HG03175 (cell line): ENCODE results near the gene C5orf15.

ENCODE experiments used
- ATAC-seq: cut with Tn5 transposase; IDR thresholded peaks from one replicate; pipeline ENCODE4 v1.9.1; 2021; ENCODE audit warnings: mild to moderate bottlenecking, moderate library complexity; ENCODE audit not compliant: unreplicated experiment

Gene C5orf15

DNA sequence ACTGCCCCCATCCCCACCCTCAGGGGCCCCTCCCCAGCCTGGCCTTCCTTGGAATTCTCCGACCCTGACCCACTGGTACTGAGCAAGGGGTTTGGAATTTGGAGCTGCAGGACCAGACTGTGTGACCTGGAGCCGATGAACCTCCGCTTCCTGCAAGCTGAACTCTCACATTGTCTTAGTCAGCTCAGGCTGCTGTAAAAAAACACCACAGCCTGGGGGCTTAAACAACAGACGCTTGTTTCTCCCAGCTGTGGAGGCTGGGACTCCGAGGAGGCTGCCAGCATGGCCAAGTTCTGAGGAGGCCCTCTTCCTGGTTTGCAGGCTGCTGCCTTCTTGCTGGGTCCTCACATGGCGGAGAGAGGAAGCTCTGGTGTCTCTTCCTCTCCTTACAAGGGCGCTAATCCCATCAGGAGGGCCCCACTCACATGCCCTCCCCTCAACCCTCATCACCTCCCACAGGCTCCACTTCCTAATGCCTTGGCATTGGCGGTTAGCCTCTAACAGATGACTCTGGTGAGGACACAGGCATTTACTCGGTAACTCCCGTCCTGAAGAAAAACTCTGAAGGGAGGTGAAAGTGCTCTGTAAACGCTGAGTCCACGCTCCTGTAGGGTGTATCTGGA lies 42.4 kb downstream of the C5orf15 start:
- ATAC-seq: no peak

DNA sequence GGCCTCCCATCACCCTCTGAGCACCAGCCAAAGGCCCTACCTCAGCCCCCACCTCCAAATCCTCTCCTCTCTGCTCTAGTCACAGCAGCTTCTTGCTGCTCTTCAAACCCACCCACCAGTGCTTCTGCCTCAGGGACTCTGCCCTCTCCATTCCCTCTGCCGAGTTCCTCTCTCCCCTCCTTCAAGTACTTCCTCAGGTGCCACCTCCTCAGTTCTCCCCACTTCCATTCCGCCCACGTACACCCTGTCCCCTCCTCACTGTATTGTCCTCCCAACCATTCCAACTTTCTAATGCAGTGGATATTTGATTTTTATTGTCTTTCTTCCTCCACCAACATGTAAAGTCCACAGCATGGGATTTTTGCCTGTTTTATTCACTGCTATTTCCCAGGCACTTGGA lies 43.2 kb downstream of the C5orf15 start:
- ATAC-seq: no peak

DNA sequence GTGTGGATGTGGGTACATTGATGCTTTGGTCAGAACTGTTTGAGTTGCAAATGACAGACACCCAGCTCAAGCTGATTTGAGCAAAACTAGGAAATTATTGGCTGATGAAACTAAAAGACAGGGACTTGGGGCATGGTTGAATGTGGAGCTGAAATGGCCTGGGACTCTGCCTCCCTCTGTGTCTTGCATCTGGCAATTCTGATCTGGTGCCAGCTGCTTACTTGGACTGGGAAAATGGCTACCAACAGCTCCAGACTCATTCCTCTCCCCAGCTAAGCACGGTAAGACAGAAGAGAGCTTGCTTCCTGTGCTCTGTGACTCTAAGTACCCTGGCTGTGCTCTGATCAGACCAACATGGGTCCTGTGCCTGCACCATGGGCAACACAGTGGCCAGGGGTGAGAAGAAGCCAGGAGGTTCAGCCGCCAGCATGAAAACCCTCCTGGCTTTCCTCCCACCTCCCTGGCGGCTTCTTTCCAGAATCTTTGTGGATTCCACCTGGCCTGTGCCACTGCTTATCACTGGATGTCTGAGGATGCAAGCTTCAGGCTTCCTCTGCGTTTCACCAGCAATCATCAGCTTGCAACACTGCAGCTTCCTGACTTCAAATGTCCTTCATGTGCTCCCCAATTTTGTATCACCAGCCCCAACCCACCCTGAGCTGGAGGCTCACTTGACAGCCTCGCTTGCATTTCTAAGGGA lies 44.1 kb downstream of the C5orf15 start:
- ATAC-seq: no peak

DNA sequence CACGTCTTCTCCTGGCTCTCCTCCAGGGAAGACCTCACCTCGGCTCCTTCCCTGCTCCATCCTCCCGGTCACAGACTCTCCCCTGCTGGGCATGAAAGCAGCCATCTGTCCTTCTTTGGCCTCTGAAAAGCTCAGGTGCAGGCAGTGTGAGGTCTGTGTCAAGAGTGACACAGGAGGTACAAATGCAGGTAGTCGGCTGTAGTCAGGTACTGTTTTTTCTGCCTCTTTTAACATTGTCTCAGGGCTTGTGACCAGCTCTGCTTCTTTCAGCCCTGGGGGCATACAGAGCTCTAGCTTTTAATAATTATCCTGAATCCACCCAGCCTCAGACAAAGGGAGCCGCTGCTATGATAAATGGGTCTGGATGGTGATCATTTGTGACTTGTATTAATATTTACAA lies 46.4 kb downstream of the C5orf15 start:
- ATAC-seq: no peak

DNA sequence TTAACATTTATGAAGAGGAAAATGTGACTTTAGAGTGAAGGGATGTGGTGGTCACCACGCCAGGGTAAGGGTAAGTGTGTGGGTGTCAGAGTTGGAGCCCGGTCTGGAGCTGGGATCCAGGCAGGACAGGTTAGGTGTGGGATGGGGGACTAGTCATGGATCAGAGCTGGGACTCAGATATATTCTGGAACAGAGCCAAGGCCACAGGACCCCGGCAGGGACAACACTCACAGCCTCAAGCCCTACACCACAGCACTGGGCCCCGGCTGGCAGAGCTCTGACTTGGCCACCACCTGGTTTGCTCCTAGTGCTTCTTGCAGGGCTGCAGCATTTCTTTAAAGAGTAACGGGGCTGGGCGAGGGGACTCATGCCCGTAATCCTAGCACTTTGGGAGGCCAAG lies 47.4 kb downstream of the C5orf15 start:
- ATAC-seq: no peak

DNA sequence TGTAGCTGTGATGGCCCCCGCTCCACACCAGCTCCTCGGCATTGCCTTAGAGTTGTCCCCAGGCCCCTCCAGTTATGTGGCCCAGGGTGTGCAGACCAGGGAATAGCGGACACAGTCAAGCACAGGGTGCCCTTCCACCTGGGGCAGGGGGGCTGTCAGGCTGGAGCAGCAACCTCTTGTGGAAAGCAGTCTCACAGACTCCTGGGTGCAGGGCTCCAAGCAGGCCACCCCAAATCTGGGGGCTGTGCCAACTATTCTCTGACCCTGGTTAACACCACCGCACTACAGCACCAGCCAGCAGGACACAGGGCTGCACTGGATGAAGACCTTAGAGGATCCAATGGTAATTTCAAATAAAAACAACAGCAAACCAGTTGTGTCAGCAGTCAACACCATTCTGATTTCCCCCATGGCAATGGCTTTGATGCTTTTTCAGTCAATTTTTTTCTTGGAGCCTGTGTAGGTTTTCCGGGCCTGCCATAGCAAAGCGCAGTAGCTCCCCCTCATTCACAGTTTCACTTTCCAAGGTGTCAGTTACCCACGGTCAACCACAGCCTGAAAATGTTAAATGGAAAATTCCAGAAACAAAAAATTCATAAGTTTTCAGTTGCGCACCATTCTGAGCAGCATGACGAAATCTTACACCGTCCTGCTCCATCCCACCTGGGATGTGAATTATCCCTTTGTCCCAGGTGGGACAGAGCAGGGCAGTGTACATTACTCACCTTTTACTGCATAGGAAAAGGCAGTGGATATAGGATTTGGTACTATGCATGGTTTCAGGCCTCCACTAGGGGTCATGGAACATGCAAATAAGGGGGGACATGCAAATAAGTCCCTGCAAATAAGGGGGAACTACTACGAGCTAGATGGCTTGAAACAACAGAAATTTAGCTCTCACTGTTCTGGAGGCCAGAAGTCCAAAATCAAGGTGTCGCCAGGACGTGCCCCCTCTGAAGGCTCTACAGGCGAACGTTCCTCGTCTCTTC lies 49.0 kb downstream of the C5orf15 start:
- no peak for ATAC-seq

DNA sequence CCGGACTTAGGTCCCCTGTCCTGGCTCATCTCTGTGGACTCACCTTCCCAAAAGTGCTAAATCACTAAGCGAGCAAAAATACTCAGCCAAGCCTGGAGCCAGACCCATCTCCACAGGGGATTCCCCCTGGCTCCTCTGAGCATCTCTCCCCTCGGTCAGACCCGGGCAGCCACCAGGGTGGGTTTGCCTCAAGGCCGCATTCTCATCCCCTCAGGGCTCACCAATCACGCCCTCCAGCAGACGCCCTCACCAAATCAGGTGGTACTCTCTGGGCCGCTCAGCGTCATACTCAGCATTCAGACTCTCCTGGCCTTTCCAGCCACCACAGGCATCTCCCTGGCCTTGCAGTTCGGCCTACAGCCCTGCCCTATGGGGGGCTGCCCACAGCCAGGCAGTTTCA lies 49.7 kb downstream of the C5orf15 start:
- ATAC-seq: no peak

DNA sequence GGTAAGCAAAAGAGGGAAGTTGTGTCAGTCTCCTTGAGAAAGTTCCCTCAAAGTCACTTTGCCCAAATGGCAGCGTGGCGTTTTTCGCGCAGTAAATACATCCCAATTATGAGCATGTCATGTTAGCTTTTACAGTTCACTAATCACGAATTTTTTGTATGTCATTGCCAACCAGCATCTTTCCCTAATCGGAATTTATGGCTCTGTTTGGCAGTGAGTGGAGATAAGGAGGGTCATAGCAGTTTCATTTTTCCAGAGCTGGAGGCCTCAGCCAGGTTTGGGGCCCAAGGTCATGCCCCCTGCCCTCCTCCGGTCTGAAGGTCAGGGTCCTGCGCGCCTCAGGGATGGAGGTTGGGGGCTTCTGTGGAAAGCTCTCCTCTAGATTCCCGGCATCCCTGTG lies 50.1 kb downstream of the C5orf15 start:
- no peak for ATAC-seq

DNA sequence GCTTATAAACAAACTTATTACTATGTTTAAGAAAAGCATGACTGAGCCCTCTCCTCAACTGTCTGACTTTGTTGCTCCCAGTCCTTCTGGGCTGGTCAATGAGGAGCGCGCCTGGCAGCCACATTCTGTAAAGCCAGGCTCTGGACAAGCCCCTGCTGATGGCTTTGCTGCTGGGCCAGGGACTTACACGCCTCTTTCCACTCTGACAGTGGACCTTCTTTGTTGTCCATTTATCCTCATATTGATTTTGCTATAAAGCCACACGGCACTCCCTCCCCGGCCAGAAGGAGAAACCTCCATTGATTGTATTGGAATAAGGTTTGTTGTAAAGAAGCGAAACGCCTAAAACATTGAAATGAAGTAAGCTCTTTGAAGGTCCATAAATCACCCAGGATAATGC lies 50.6 kb downstream of the C5orf15 start:
- ATAC-seq: no peak

DNA sequence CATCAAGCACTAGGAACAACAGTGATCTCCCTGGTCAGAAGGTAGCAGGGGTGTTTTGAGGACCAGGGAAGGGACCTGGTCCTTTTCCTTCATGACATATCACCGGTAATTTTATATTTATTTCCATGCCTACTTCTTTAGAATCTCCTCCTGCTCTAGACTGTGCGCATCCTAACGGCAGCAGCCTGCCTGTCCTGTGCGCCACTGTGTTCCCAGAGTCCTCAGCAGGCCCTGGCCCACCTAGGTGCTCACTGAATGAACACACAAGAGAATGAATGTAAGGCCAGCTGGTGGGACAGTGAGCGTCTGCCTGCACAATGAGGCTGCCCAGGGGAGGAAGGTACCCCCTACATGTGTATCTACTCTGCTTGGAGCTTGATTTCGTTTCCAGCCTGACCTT lies 51.5 kb downstream of the C5orf15 start:
- no peak for ATAC-seq

DNA sequence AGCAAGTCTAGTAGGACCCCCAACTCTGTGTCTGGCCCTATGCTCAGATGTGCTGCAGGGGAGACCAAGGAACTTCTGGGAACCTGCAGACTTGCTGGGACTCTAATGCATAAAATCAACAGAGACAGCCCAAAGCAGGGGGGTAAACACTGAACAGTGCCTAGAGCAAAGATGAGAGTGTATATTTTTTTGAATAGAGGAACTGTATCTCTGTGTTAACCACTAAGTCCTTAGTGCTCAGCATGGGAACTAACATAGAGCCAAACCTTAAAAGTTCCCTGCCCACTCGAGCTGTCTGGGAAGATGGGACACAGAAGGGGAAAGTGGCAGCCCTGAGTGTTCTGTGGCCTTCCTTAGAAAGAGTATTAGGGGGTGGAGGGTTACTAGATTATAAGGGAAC lies 51.9 kb downstream of the C5orf15 start:
- no peak for ATAC-seq

DNA sequence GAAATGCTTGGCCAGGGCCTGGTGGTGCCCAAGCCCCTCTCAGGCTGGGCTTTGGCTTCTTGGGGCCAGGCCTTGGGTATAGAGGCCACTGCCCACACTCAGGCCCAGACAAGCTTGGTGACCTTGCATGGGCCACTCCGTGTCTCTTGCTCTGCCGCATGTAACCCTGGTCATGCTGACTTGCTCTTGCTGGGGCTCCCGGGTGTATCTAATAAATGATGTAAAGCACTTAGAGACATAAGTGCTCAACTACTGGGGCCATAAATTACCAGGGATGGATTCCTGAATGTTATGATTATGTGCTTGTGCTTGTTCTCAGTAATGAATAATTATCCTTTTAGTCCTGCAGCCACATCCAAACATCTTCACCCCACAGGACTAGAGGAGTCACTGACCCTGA lies 54.0 kb downstream of the C5orf15 start:
- no peak for ATAC-seq

DNA sequence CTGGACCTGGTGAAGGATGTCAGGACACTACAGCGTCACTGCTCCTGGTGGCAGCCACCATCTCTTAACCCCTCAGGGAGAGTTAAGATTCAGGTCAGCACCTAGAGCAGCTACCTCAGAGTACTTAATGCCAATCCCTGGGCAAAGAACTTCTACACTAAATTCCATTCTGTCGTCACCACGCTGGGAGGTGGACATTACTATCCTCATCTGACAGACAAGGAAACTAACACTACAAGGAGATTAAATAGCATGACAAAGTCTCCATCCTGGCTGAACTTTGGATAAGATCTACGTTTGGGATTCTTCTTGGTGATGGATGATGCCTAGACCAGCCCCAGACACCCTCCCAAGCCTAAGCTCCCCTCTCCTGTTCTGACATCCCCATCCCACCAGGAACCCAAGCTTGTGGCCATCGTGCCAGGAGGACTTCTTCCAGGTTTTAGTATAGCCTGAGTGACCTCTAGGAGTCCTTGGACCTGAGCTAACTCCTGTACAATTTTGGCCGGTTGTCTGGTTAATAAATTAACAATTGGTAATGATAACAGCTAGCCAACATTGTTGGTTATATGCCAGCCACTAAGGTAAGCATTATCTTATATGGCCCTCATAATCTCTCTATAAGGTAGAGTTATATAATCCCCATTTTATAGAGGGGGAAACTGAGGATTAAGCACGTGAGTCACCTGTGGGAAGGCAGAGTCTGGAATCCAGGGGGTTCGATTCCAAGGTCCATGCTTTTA lies 54.8 kb downstream of the C5orf15 start:
- ATAC-seq: no peak

DNA sequence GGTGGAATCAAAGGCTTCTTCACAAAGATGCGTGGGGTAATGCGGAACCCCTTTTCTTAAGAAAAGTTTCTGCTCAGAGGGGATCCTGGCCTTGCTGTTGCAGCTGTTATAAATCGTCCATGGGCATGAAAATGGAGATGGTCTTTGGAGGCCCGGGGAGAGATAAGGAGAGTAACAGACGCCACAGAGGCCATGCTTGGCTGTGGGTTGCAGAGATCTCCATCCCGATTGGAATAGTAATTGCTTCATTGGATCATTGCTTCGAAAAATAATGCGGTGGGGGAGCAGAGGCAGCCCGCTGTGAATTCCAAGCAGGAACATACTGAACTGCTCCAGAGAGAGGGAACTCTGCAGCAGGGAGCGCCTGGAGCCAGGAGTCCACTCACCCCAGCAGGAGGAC lies 55.5 kb downstream of the C5orf15 start:
- ATAC-seq: no peak

DNA sequence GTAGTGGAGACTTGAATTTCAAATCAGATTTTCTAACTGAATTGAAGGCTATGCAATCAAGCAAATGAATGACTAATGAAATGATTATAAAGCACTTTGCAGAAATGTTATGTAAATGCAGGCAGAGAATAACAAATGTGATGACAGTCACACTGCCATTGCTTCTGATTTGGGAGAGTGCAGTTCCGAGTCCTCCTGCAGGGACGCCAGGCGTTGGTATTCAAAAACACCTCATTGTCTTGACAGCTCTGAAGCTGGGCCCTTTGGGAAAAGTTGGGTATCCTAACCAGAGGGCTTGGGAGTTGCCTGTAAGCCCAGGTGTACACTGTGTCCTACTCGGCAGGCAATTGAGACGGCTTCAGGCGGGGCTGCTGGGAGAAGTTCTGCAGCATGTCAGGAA lies 57.9 kb downstream of the C5orf15 start:
- ATAC-seq: no peak

DNA sequence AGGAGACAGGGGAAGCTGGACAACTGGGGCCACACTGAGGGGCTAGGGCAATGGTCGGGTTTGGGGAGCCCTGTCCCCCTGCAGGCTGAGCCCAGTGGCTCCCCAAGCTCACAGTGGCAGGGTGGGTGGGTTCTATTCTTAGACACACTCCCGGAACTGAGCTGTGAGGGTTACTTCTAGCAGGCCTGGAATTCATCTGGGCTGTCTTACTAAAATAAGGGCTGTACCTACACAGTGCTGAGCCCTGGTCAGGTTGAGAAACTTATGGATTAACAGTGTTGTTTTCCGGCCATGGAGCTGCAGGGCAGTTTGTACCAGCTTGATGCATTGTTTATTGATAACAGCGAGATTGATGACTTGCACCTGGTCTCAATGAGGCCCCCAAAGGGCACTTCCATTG lies 58.8 kb downstream of the C5orf15 start:
- no peak for ATAC-seq

DNA sequence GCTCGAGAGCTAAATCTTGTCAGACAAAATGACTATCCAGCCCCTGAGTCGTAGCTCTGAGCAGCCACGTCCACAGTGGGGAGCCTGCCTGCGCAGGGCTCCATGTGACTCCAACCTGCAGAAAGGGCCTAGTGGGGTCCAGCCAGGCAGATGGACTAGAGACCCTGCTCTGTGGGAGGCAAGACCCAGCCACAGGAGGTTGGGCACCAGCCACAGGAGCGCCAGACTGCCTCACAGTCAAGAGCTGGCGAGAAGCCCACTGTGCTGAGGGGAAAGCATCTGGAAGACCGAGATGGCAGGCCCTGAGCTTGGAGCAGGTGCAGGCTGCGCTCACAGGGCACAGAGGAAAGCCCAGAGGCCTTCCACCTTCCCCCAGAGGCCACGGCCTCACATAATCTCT lies 61.4 kb downstream of the C5orf15 start:
- no peak for ATAC-seq

DNA sequence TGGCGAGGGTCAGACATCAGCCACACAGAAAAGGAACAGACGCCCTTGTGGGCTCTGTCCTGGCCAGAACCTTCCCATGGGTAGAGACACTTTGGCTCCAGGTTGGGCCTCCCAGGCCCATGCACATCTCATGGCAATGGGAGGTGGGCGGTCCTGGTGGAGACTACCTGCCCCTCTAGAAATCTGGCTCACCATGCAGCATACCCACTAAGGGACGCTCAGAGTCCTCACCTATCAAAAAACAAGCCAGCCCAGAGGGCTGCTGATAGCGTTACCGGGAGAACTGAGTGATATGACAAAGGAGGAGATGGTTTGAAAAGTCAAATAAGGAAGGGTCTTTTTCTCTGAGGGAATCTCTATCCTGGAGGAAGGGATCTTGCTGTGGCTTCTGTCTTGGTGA lies 62.1 kb downstream of the C5orf15 start:
- ATAC-seq: no peak
